HCT116 (cell line): Measurements from ENCODE around the gene FLT3LG.

ENCODE experiments used
- CTCF ChIP-seq, 3 experiments: fragments of 200-600 bp in 1 of 3; sonication (generic) in 1 of 3; IDR thresholded peaks in 2 of 3; conservative IDR thresholded peaks in 1 of 3; 2 replicates each; pipeline ENCODE4 v1.5.1; 2012 to 2017; ENCODE audit warnings: low read depth in 2 of 3, low read length in 2 of 3, antibody characterized with exemption in 1 of 3, borderline replicate concordance in 1 of 3, control low read depth in 1 of 3, mild to moderate bottlenecking in 1 of 3, mixed read lengths in 1 of 3, mixed run types in 1 of 3, moderate library complexity in 1 of 3; ENCODE audit not compliant: insufficient read depth in 1 of 3
- EZH2 ChIP-seq: fragments of 200-600 bp; sonication (generic); IDR thresholded peaks from 2 replicates; pipeline ENCODE4 v1.6.1; 2017; ENCODE audit warnings: antibody characterized with exemption, mixed run types
- EZH2phosphoT487 ChIP-seq: fragments of 200-600 bp; IDR thresholded peaks from 2 replicates; pipeline ENCODE4 v1.6.1; 2018; ENCODE audit warnings: antibody characterized with exemption, borderline replicate concordance
- FOSL1 ChIP-seq: IDR thresholded peaks from 2 replicates; pipeline ENCODE4 v1.6.1; 2012; ENCODE audit warnings: low read depth
- JUND ChIP-seq: IDR thresholded peaks from 2 replicates; pipeline ENCODE4 v1.6.1; 2012
- MAX ChIP-seq: IDR thresholded peaks from 2 replicates; pipeline ENCODE4 v1.6.1; 2012
- POLR2A ChIP-seq: IDR thresholded peaks from 2 replicates; pipeline ENCODE4 v1.7.0; 2011; ENCODE audit warnings: borderline replicate concordance; ENCODE audit not compliant: insufficient read depth, insufficient read length; ENCODE audit errors: extremely low read depth
- POLR2AphosphoS5 ChIP-seq: IDR thresholded peaks from 2 replicates; pipeline ENCODE4 v1.6.1; 2011; ENCODE audit warnings: mild to moderate bottlenecking, low read depth, low read length, moderate library complexity
- SIN3A ChIP-seq: IDR thresholded peaks from 2 replicates; pipeline ENCODE4 v1.6.1; 2012; ENCODE audit warnings: low read depth
- SP1 ChIP-seq: IDR thresholded peaks from 2 replicates; pipeline ENCODE4 v1.6.1; 2012; ENCODE audit warnings: low read depth
- ZFX ChIP-seq: fragments of 450-650 bp; IDR thresholded peaks from 2 replicates; pipeline ENCODE4 v1.6.1; 2017
- ZNF274 ChIP-seq: fragments of 200-500 bp; sonication (Bioruptor generic); IDR thresholded peaks from 2 replicates; pipeline ENCODE4 v1.6.1; 2014; ENCODE audit warnings: mild to moderate bottlenecking, low read depth, low read length, inconsistent platforms
- TF ChIP-seq, protein P1 (sequence below): IDR thresholded peaks from 2 replicates; pipeline ENCODE4 v1.6.1; 2012; ENCODE audit warnings: low read depth

GRCh38 chr19:49462492-49462891 lies 11.5 kb upstream of the FLT3LG start:
- no peak for TF ChIP-seq POLR2A
- no peak for TF ChIP-seq ZFX
- TF ChIP-seq CTCF (IDR thresholded peaks at IDR 0.05 in 2 of 3, conservative IDR thresholded peaks at IDR 0.05 in 1 of 3; ENCODE audit: borderline replicate concordance in 1 of 3, insufficient read depth in 1 of 3, low read depth in 2 of 3, low read length in 2 of 3), result no peak
- TF ChIP-seq, protein P1, sequence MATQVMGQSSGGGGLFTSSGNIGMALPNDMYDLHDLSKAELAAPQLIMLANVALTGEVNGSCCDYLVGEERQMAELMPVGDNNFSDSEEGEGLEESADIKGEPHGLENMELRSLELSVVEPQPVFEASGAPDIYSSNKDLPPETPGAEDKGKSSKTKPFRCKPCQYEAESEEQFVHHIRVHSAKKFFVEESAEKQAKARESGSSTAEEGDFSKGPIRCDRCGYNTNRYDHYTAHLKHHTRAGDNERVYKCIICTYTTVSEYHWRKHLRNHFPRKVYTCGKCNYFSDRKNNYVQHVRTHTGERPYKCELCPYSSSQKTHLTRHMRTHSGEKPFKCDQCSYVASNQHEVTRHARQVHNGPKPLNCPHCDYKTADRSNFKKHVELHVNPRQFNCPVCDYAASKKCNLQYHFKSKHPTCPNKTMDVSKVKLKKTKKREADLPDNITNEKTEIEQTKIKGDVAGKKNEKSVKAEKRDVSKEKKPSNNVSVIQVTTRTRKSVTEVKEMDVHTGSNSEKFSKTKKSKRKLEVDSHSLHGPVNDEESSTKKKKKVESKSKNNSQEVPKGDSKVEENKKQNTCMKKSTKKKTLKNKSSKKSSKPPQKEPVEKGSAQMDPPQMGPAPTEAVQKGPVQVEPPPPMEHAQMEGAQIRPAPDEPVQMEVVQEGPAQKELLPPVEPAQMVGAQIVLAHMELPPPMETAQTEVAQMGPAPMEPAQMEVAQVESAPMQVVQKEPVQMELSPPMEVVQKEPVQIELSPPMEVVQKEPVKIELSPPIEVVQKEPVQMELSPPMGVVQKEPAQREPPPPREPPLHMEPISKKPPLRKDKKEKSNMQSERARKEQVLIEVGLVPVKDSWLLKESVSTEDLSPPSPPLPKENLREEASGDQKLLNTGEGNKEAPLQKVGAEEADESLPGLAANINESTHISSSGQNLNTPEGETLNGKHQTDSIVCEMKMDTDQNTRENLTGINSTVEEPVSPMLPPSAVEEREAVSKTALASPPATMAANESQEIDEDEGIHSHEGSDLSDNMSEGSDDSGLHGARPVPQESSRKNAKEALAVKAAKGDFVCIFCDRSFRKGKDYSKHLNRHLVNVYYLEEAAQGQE, result no peak
- no peak for TF ChIP-seq EZH2phosphoT487
- no peak for TF ChIP-seq ZNF274
- TF ChIP-seq FOSL1, result no peak
- no peak for TF ChIP-seq MAX
- TF ChIP-seq JUND, result no peak
- no peak for TF ChIP-seq EZH2
- no peak for TF ChIP-seq SP1
- no peak for TF ChIP-seq POLR2AphosphoS5
- TF ChIP-seq SIN3A, result no peak
